ENCODE results near the gene SCN9A. TPM values are rescaled to one million over a fixed set of nuclear protein-coding genes. Genes with fewer than 3 reads are reported as not detected.
A peak's percentile ranks its signal among the peaks of the same experiment; 100 is the strongest.

The SCN9A gene
- total and polyA plus RNA-seq, 8 donors = 11.8 to 18.4 (median 13.0) TPM

GRCh38 chr2:166376873-166377272 lies 1.1 kb upstream of the SCN9A start:
- no peak for DNase-seq
- no peak for ATAC-seq
- peak overlapping the region in 1 of 2 donors; percentile 65 for H3K27ac ChIP-seq
- H3K36me3 ChIP-seq = no peaks in the 10 kb centered on the region
- no peaks in the 10 kb centered on the region for H3K9me3 ChIP-seq
- no peak overlapping the region for H3K4me3 ChIP-seq
- H3K4me1 ChIP-seq = peaks cover 0 to 11% of the 10 kb centered on the region in 2 donors
- intact Hi-C loops (cut with DNase I) = no loop called here
- H3K27me3 ChIP-seq = peaks cover 0 to 18% of the 10 kb centered on the region in 2 donors
- no peak for TF ChIP-seq CTCF (IDR thresholded peaks at IDR 0.05)

GRCh38 chr2:166376488-166376828 lies 714 bp upstream of the SCN9A start:
- no peak for DNase-seq
- peak overlapping the region; percentile 56 to 65 for H3K27ac ChIP-seq
- peaks cover 0 to 18% of the 10 kb centered on the region in 2 donors for H3K27me3 ChIP-seq

GRCh38 chr2:166375195-166375735 lies 479 bp downstream of the SCN9A start:
- peak overlapping the region; percentile 56 to 65 for H3K27ac ChIP-seq
- DNase-seq = peak in 2 of 4 donors; percentile 24 to 35
- intact Hi-C loops (cut with DNase I) = no loop called here

More at GRCh38 chr2:166376488-166376828, 714 bp upstream of the SCN9A start:
- TF ChIP-seq CTCF (IDR thresholded peaks at IDR 0.05) = no peak
- Histone ChIP-seq H3K9me3 (no peaks in the 10 kb centered on the region), H3K36me3 (no peaks in the 10 kb centered on the region), H3K4me3 (peak overlapping the region; percentile 57 to 74), H3K4me1 (peaks cover 0 to 11% of the 10 kb centered on the region in 2 donors)
- intact Hi-C loops (cut with DNase I) = no loop called here
- no peak for ATAC-seq

GRCh38 chr2:166373951-166374350 lies 1.8 kb downstream of the SCN9A start:
- H3K27me3 ChIP-seq = peaks cover 0 to 18% of the 10 kb centered on the region in 2 donors
- H3K36me3 ChIP-seq = no peaks in the 10 kb centered on the region
- no peak for TF ChIP-seq CTCF (IDR thresholded peaks at IDR 0.05)
- DNase-seq (no peak), ATAC-seq (no peak)
- no peak overlapping the region for H3K4me3 ChIP-seq
- intact Hi-C loops (cut with DNase I) = no loop called here
- H3K9me3 ChIP-seq = no peaks in the 10 kb centered on the region
- H3K27ac ChIP-seq = no peak overlapping the region
- peaks cover 0 to 11% of the 10 kb centered on the region in 2 donors for H3K4me1 ChIP-seq

More at GRCh38 chr2:166375195-166375735, 479 bp downstream of the SCN9A start:
- H3K4me3 ChIP-seq = peak overlapping the region; percentile 57 to 74
- TF ChIP-seq CTCF (IDR thresholded peaks at IDR 0.05) = no peak
- H3K4me1 ChIP-seq = peaks cover 0 to 11% of the 10 kb centered on the region in 2 donors
- peak; percentile 15 for ATAC-seq
- H3K36me3 ChIP-seq = no peaks in the 10 kb centered on the region
- no peaks in the 10 kb centered on the region for H3K9me3 ChIP-seq
- H3K27me3 ChIP-seq = peaks cover 0 to 18% of the 10 kb centered on the region in 2 donors

- Histone ChIP-seq H3K27me3 (peaks cover 0 to 18% of the 10 kb centered on the region in 2 donors), H3K4me3 (no peak overlapping the region), H3K36me3 (no peaks in the 10 kb centered on the region), H3K9me3 (no peaks in the 10 kb centered on the region), H3K27ac (no peak overlapping the region), H3K4me1 (peaks cover 0 to 11% of the 10 kb centered on the region in 2 donors)
- ATAC-seq (no peak), DNase-seq (no peak)
- no peak for TF ChIP-seq CTCF (IDR thresholded peaks at IDR 0.05)
- intact Hi-C loops (cut with DNase I) = no loop called here
Measured at GRCh38 chr2:166373539-166373938, 2.2 kb downstream of the SCN9A start.
